SK-N-SH (cell line): Measurements from ENCODE around the gene KDM4C. TPM values are rescaled to one million over a fixed set of nuclear protein-coding genes. Genes with fewer than 3 reads are reported as not detected.

Source experiments
- CTCF ChIA-PET: fragments of 300-600, 350-600 bp; formaldehyde crosslinking; extraction: SDS; loops from one replicate; lab custom pipeline; 2021; lab: Yijun Ruan, JAX
- POLR2A ChIA-PET: fragments of 350-600 bp; sonication (Branson Sonifier 250); formaldehyde crosslinking; extraction: SDS; loops from one replicate; lab custom pipeline; 2020; ENCODE audit warnings: antibody characterized with exemption, inconsistent platforms; lab: Yijun Ruan, JAX
- DNase-seq: peaks from one replicate; pipeline ENCODE4 v3.0.0; 2012
- H2AFZ ChIP-seq: fragments of 200-600 bp; sonication (generic); 2 replicates; pipeline ENCODE4 v1.8.1; 2016; ENCODE audit warnings: antibody characterized with exemption, mild to moderate bottlenecking, low read depth
- H3F3A ChIP-seq: fragments of 200-600 bp; sonication (generic); replicated peaks from 2 replicates; pipeline ENCODE3; 2016; ENCODE audit warnings: antibody characterized with exemption, mild to moderate bottlenecking; ENCODE audit not compliant: insufficient read depth
- H3K27ac ChIP-seq, 2 experiments: fragments of 200-500 bp in 1 of 2; fragments of 200-600 bp in 1 of 2; sonication (Bioruptor generic) in 1 of 2; sonication (generic), shearing (Covaris generic) in 1 of 2; 2 replicates each; pipeline versions ENCODE4 v1.5.1 to v1.6.1; 2014 to 2016; ENCODE audit warnings: low read depth in 2 of 2, inconsistent platforms in 1 of 2, low read length in 1 of 2, mild to moderate bottlenecking in 1 of 2, mixed read lengths in 1 of 2
- H3K27me3 ChIP-seq: fragments of 200-600 bp; sonication (generic), shearing (Covaris generic); 2 replicates; pipeline ENCODE4 v1.6.1; 2016; ENCODE audit warnings: mixed run types; ENCODE audit not compliant: insufficient read depth
- H3K36me3 ChIP-seq, 2 experiments: fragments of 200-500 bp in 1 of 2; fragments of 200-600 bp in 1 of 2; sonication (Bioruptor generic) in 1 of 2; sonication (generic) in 1 of 2; replicated peaks in 1 of 2; 2 replicates each; pipeline versions ENCODE3 to v1.5.1; 2014 to 2016; ENCODE audit warnings: low read length in 1 of 2, mild to moderate bottlenecking in 1 of 2; ENCODE audit not compliant: insufficient read depth in 2 of 2, control insufficient read depth in 1 of 2
- H3K4me1 ChIP-seq, 2 experiments: fragments of 200-500 bp in 1 of 2; fragments of 200-600 bp in 1 of 2; sonication (Bioruptor generic) in 1 of 2; sonication (generic), shearing (Covaris generic) in 1 of 2; 2 replicates each; pipeline versions ENCODE4 v1.5.1 to v1.6.1; 2014 to 2016; ENCODE audit warnings: low read depth in 1 of 2, low read length in 1 of 2, mixed run types in 1 of 2; ENCODE audit not compliant: insufficient read depth in 2 of 2, control insufficient read depth in 1 of 2
- H3K4me2 ChIP-seq: fragments of 200-600 bp; sonication (generic), shearing (Covaris generic); 2 replicates; pipeline ENCODE4 v1.6.1; 2017; ENCODE audit warnings: mixed run types
- H3K4me3 ChIP-seq, 2 experiments: fragments of 200-500 bp in 1 of 2; fragments of 200-600 bp in 1 of 2; sonication (Bioruptor generic) in 1 of 2; sonication (generic), shearing (Covaris generic) in 1 of 2; 2 replicates each; pipeline versions ENCODE4 v1.5.1 to v1.8.1; 2014 to 2016; ENCODE audit warnings: low read depth in 2 of 2, inconsistent platforms in 1 of 2, low read length in 1 of 2, mild to moderate bottlenecking in 1 of 2, mixed read lengths in 1 of 2, moderate library complexity in 1 of 2
- H3K79me2 ChIP-seq: fragments of 200-600 bp; sonication (generic); 2 replicates; pipeline ENCODE4 v1.8.1; 2017; ENCODE audit warnings: mild to moderate bottlenecking; ENCODE audit not compliant: insufficient read depth
- H3K9ac ChIP-seq: fragments of 200-600 bp; sonication (generic); 2 replicates; pipeline ENCODE4 v1.6.1; 2017; ENCODE audit warnings: mixed run types
- H3K9me2 ChIP-seq: fragments of 200-600 bp; sonication (generic); 2 replicates; pipeline ENCODE4 v1.6.1; 2017; ENCODE audit warnings: mixed run types
- H3K9me3 ChIP-seq: fragments of 200-600 bp; sonication (generic); 2 replicates; pipeline ENCODE4 v1.6.1; 2017; ENCODE audit warnings: mixed run types, mild to moderate bottlenecking, moderate library complexity
- H4K20me1 ChIP-seq: fragments of 200-600 bp; sonication (generic); 2 replicates; pipeline ENCODE4 v1.6.1; 2017; ENCODE audit warnings: mild to moderate bottlenecking, mixed run types; ENCODE audit not compliant: insufficient read depth
- CTCF ChIP-seq: fragments of 200-600 bp; sonication (generic); IDR thresholded peaks from 2 replicates; pipeline ENCODE4 v1.6.1; 2017; ENCODE audit warnings: antibody characterized with exemption, mild to moderate bottlenecking, moderate library complexity
- EZH2phosphoT487 ChIP-seq: fragments of 200-600 bp; sonication (generic); IDR thresholded peaks from 2 replicates; pipeline ENCODE4 v1.6.1; 2017; ENCODE audit warnings: low read depth, mixed run types, mild to moderate bottlenecking, antibody characterized with exemption, moderate library complexity, borderline replicate concordance
- FOXJ3 ChIP-seq: sonication (generic); formaldehyde crosslinking; IDR thresholded peaks from 2 replicates; pipeline ENCODE4 v1.5.1; 2020; ENCODE audit warnings: mild to moderate bottlenecking, missing genetic modification reagents
- FOXM1 ChIP-seq: IDR thresholded peaks from 2 replicates; pipeline ENCODE4 v1.4.0; 2012; ENCODE audit warnings: low read depth, mild to moderate bottlenecking
- GABPA ChIP-seq: IDR thresholded peaks from 2 replicates; pipeline ENCODE4 v1.4.0; 2012; ENCODE audit warnings: low read depth, mild to moderate bottlenecking
- JUND ChIP-seq: IDR thresholded peaks from 2 replicates; pipeline ENCODE4 v1.4.0; 2012
- MEF2A ChIP-seq: IDR thresholded peaks from 2 replicates; pipeline ENCODE4 v1.4.0; 2012; ENCODE audit warnings: low read depth, borderline replicate concordance
- MXI1 ChIP-seq: IDR thresholded peaks from 2 replicates; pipeline ENCODE4 v1.6.1; 2012; ENCODE audit warnings: mild to moderate bottlenecking, low read depth, low read length, improper control_type of control experiment
- NFIC ChIP-seq: IDR thresholded peaks from 2 replicates; pipeline ENCODE4 v1.4.0; 2012; ENCODE audit warnings: borderline replicate concordance
- NRF1 ChIP-seq: IDR thresholded peaks from 2 replicates; pipeline ENCODE4 v1.6.1; 2012; ENCODE audit warnings: low read depth, mild to moderate bottlenecking, low read length
- PBX3 ChIP-seq: IDR thresholded peaks from 2 replicates; pipeline ENCODE4; 2012
- REST ChIP-seq: IDR thresholded peaks from 2 replicates; pipeline ENCODE4 v1.6.1; 2012; ENCODE audit warnings: mild to moderate bottlenecking, low read depth, low read length, moderate library complexity
- TCF12 ChIP-seq: IDR thresholded peaks from 2 replicates; pipeline ENCODE4 v1.4.0; 2012
- YY1 ChIP-seq: IDR thresholded peaks from 2 replicates; pipeline ENCODE4 v1.4.0; 2012; ENCODE audit warnings: low read depth, mild to moderate bottlenecking
- ZBTB33 ChIP-seq: IDR thresholded peaks from 2 replicates; pipeline ENCODE4 v1.4.0; 2012; ENCODE audit warnings: low read depth, borderline replicate concordance
- WGBS: methylation state at CpG from one replicate; pipeline ENCODE4 v1.1.6; 2017; ENCODE audit warnings: low lambda C conversion rate; 5-methylcytosine and 5-hydroxymethylcytosine counted together
- polyA plus RNA-seq, 3 experiments: library from polyadenylated mRNA; depleted of rRNA; stranded (reverse); fragments of >200 nt; gene quantifications; 2 replicates each; pipeline ENCODE4 v1.2.3, GENCODE V29; 2012

Gene KDM4C
- polyA plus RNA-seq, 1 of the 3 experiments (the other 2 are of a cell fraction), result 9.4 TPM

- no peaks in the 10 kb centered on the region for H3K27me3 ChIP-seq
- H3K4me1 ChIP-seq, result no peaks in the 10 kb centered on the region
- no peaks in the 10 kb centered on the region for H3K9me2 ChIP-seq
- CTCF ChIA-PET, result no interaction called here
- TF ChIP-seq NFIC (no peak), FOXM1 (no peak), PBX3 (no peak), FOXJ3 (no peak), ZBTB33 (no peak), YY1 (no peak), REST (no peak), TCF12 (no peak), NRF1 (no peak), MXI1 (no peak), EZH2phosphoT487 (no peak), GABPA (no peak), MEF2A (no peak), JUND (no peak), CTCF (no peak)
- no peaks in the 10 kb centered on the region for H3K9me3 ChIP-seq
- H3K79me2 ChIP-seq, result no peaks in the 10 kb centered on the region
- H3K36me3 ChIP-seq, result peaks cover 12 to 17% of the 10 kb centered on the region in 2 experiments
- H3K4me3 ChIP-seq, result no peak overlapping the region
- H3F3A ChIP-seq, result no peaks in the 10 kb centered on the region
- POLR2A ChIA-PET, result no interaction called here
- no peak overlapping the region for H3K4me2 ChIP-seq
- DNase-seq, result no peak
- no peak overlapping the region for H3K27ac ChIP-seq
- 93% methylated on average over 1 of the region's 1 CpG for WGBS
- no peak overlapping the region for H2AFZ ChIP-seq
- H3K9ac ChIP-seq, result no peak overlapping the region
- no peaks in the 10 kb centered on the region for H4K20me1 ChIP-seq
These were observed 138.0 kb downstream of the KDM4C start for GRCh38 chr9:6895754-6896153.
